Vagina (tissue), 2 donors: ENCODE data around the gene ARMC9.

Experiments
- CTCF ChIP-seq, 3 experiments: fragments of 450-650 bp in 2 of 3; fragments of 200-600 bp in 1 of 3; sonication (generic) in 1 of 3; IDR thresholded peaks; one replicate each; pipeline ENCODE4 v1.5.1; 2017 to 2019; ENCODE audit warnings: antibody characterized with exemption in 3 of 3, mild to moderate bottlenecking in 2 of 3, moderate library complexity in 2 of 3
- POLR2A ChIP-seq, 2 donors: fragments of 450-650 bp; IDR thresholded peaks; one replicate each; pipeline ENCODE4 v1.6.1; 2017; ENCODE audit warnings: antibody characterized with exemption in 2 of 2, mild to moderate bottlenecking in 2 of 2, moderate library complexity in 2 of 2
- POLR2AphosphoS5 ChIP-seq, 2 donors: sonication (generic); formaldehyde crosslinking; IDR thresholded peaks; one replicate each; pipeline ENCODE4 v1.9.0; 2017; ENCODE audit warnings: antibody characterized with exemption in 2 of 2, mild to moderate bottlenecking in 2 of 2, low read depth in 1 of 2; ENCODE audit not compliant: insufficient read depth in 1 of 2

DNA sequence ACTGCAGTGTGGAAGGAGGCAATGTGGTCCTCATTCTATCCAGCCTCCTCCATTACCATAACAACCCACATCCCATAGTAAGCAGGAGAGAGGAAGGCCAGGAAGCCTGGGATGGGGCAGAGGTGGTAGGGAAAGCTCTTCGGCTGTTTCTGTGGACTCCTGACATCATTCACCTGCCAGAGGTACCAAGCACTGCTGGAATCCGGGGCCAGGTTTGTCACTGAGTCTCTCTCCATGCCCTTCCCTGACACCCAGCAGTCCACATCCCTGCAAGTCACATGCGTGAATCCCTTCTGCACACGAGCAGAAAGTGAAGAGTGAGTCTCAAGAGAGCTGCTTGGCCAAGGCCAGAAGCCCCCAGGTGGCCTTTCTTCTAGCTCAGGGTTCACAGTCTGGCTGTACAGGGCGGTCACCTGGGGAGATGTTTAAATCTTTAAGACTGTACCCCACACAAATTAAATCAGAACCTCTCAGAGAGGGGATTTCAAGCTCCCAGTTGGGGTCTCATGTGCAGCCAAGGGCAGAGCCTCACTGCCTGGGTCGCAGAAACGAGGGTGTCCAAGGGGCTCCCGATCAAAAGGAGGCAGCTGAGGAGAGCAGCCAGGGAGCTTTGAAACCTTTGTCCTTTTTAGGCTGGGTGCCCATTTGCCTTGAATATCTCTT lies 94.2 kb downstream of the ARMC9 start:
- TF ChIP-seq CTCF (IDR thresholded peaks at IDR 0.05): no peak
- no peak for TF ChIP-seq POLR2A (IDR thresholded peaks at IDR 0.05)
- TF ChIP-seq POLR2AphosphoS5 (IDR thresholded peaks at IDR 0.05; ENCODE audit: insufficient read depth in 1 of 2, low read depth in 1 of 2): no peak
